Left colon (tissue), 2 donors: ENCODE data around the gene KCTD11. TPM values are rescaled to one million over a fixed set of nuclear protein-coding genes. Genes with fewer than 3 reads are reported as not detected.

Source experiments
- ATAC-seq: fragments of 200-7000 bp; cut with Tn5 transposase; one replicate; pipeline ENCODE4 v1.9.1; 2020; ENCODE audit warnings: mild to moderate bottlenecking, moderate library complexity
- DNase-seq, 2 donors: peaks; one replicate each; pipeline ENCODE4 v3.0.0-alpha.2; 2020
- intact Hi-C, 2 donors: fragments of 100-400 bp; cut with DNase I in 1 of 2; cut with micrococcal nuclease in 1 of 2; formaldehyde crosslinking; loops; one replicate each; pipeline versions ENCODE4 v1.11.2 to v1.14.0; 2022; cut with DNase I, micrococcal nuclease
- long read RNA-seq: library from polyadenylated mRNA; unstranded; transcript quantifications from one replicate; pipeline ENCODE4 v2.0.0, GENCODE V29; 2021
- total RNA-seq, 2 donors: library from RNA; stranded (reverse); fragmentation: NEBNext Ultra II Directional; extraction: Animal tissue kit (Norgen Biotek cat#: 25700); gene quantifications; one replicate each; pipeline ENCODE4 v1.2.1, GENCODE V29; 2021
- donor health status: DM: no; HTN: no; CAD: no.
- donor health status: DM: yes; HTN: yes; CAD: no.

The KCTD11 gene
- total RNA-seq, result 10 to 100 TPM in 1 of 2 donors, 1 to 10 TPM in 1; 9.4 to 10.1 TPM
- long read RNA-seq, transcript KCTD11-201 (1 exons, 2,783 nt), result major isoform, 22 of 22 reads
- long read RNA-seq, partial matches to known transcripts, result 0 of 22 reads
- long read RNA-seq, other reads (novel, unspliced or antisense), result 0 of 22 reads

DNA sequence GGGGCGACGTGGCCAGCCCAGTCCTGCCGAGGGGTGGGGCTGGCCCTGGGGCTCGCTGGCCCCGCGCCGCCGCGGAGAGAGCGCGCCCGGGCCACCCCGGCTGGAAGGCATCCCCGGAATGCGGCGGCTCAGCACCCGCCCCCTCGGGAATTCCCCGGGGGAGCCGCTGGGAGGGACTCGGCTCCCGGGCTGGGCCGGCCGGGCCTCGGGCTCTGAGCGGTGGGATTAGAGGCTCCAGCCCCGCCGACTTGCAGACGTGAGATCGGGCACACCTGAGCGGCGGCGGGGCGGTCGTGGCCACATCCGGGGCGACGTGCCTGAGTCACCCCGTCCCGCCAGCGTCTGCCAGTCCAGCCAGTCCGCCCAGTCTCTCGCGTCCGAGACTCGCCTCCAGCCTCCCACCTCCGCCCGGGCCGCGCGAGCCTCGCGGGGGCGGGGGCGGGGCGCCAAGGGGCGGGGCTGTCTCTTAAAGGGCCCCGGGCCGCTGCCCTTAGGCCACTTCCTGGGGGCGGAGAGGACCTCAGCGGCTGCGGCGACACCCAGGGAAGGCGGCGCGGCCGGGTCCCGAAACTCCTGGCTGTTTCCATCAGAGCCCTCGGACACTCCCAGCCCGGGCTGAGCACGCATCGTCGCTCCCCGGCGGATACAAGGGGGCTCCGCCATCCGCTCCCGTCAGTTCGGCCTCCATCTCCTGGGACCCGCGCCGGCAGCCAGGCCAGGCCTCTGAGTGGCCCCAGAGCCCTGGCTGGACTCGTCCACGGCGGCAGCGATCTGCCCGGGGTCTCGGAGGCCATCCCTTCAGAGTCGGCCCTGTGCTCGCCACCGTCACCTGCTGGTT is at the start of gene KCTD11:
KCTD11 (plus strand) TSS at position 498 of the 838 bp plus-strand sequence.
- intact Hi-C loops, result loop anchor here (10.0 kb wide), 2 partner anchors 83 to 223 kb away; partner anchors contain the start of genes CD68 (in 1 of the 2), FGF11 (in 1 of the 2) and TMEM102 (in 1 of the 2)
- peak; percentile 80 for ATAC-seq
- peak; percentile 91 to 95 for DNase-seq

DNA sequence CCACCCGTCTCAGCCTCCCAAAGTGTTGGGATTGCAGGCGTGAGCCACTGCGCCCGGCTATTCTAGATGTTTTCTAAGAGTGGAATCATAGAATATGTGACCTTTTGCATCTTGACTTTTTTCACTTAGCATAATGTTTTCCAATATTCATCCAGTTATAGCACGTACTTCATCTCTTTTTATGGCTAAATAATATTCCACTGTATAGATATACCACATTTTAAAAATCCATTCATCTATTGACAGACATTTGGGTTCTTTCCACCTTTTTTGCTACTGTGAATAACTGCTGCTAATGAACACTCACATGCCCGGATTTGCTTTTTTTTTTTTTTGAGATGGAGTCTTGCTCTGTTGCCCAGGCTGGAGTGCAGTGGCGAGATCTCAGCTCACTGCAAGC is 47.8 kb upstream of the KCTD11 start:
- ATAC-seq (no peak), DNase-seq (no peak)
- intact Hi-C loops, result no loop called here

DNA sequence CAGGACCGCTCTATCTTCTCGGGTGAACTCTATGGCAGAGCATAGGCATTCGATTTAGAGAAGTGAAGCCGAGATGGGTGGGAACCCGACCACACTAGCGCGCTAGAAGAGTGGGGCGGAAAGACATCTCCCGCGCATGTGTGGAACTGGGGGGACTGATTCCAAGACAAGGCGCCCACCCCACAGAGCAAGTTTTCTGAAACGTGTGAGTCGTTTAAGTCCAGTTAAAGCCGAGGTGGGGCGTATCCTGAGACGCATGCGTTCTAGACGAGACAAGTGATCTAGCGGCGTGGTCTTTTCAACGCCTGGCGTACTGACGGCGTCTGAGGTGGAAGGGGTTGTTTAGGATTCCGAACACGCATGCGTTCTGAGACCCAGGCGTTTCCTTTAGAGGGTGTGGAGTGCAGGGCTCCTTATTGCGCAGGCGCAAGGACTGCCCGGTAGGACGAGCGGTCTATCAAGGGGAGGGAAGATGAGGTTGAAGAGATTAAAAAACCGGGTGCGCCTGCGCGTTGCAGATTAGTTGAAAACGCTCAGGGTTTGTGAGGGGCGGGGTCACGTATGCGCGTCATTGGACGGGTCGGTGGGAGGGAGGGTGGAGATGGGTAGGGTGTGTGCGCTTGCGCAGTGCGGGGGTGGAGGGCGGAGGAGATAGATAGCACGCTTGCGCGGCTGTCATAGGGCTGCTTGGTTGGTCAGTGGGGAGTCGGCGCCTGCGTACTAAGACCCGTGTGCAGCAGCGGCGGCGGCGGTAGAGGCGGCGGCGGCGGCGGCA is 44.9 kb upstream of the KCTD11 start, which contains the start of gene EIF5A:
EIF5A (plus strand) TSS at position 718 of the 775 bp plus-strand sequence. CDS start 2,008 bp downstream, outside the sequence.
- DNase-seq, result peak; percentile 100
- ATAC-seq, result peak; percentile 78
- intact Hi-C loops, result no loop called here

DNA sequence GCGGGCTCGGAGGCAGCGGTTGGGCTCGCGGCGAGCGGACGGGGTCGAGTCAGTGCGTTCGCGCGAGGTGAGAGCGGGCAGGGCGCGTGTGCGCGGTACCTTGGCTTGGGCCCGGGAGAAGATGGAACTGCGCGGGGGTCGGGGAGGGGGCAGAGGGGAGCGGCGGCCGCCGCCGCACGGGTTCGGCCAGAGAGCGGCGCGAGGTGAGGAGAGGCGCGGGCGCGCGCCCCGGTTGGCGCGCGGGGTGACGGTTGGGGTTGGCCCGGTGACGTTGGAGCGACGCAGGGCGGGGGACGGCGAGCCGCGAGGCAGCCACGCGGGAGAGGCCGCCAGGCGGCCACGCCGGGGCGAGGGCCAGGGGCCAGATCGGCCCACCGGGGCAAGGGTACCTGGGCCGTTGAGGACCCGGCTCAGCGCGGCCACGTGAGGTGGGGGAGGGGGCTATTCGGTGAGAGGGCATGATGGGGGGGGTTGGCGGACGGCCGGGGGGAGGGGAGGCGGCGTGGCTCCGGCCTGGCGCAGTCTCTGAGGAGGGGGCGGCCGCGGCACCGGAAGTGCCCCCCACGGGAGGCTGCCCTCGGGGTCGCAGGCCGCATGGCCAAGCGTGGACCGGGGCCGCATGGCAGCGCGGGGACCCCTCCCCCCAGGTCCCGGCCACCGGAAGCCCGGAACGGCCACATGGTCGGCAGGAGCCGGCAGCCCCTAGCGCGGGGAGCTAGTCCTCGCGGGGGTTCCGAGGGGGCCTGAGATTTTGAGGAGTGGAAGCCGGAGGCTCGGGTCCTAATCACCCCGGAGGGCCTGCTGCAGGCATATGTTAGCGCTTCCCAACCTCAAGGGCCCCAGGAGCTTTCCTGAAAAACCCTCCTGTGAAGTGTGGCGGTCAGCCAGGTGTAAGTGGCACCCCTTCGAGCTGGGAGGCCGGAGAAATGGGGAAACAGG is 44.0 kb upstream of the KCTD11 start:
- ATAC-seq (peak; percentile 46), DNase-seq (peak in 1 of 2 donors; percentile 77)
- intact Hi-C loops, result no loop called here

DNA sequence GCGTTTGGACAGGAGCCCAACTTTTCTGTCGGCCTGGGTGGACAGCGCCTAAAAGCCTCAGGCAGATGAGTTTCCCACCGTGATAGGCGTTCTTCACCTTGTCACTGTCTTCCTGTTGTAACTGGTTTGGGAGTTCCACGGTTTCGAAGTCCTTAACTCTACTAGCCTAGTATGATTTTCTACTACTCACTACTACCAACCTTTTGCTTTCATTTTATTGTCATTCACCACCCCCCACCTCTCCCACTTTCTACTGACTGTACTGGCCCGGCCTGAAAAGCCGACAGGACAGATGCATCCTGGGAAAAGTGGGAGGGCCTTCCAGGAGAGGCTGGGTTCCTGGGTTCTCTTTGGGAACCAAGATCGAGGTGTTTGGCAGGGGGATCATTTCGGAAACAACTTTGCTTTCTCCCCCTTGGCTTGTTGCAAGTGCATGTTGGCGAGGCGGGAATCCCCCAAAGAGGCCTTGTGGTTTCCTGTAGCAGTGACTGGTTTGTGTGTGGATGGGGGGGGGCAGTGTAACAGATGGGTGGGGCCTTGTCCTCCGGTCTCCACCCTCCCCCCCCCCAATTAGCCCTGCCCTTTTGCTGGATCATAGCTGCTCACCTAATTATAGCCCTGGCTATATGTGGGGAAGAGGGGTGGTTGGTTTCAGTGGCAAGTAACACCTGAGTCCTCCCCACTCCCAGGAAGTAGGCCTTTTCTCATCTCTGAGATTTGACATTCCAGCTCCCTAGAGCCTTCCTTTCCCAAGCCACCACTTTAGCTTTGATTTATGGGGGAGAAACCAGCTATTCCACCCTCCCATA is 43.1 kb upstream of the KCTD11 start:
- intact Hi-C loops, result no loop called here
- DNase-seq (peak; percentile 81 to 89), ATAC-seq (peak; percentile 50)

DNA sequence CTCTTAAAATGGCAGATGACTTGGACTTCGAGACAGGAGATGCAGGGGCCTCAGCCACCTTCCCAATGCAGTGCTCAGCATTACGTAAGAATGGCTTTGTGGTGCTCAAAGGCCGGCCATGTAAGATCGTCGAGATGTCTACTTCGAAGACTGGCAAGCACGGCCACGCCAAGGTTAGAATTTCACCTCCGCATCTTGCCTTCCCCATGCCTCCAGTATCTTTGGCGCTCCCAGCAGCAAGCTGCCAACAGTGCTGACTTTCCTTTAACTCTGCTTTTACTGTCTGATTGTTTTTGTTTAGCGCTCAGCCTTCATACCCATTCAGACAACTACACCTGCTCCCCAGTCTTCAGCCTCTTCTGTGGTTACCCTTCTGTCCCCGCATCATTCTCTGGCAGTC is 42.3 kb upstream of the KCTD11 start:
- DNase-seq (no peak), ATAC-seq (no peak)
- intact Hi-C loops, result no loop called here

DNA sequence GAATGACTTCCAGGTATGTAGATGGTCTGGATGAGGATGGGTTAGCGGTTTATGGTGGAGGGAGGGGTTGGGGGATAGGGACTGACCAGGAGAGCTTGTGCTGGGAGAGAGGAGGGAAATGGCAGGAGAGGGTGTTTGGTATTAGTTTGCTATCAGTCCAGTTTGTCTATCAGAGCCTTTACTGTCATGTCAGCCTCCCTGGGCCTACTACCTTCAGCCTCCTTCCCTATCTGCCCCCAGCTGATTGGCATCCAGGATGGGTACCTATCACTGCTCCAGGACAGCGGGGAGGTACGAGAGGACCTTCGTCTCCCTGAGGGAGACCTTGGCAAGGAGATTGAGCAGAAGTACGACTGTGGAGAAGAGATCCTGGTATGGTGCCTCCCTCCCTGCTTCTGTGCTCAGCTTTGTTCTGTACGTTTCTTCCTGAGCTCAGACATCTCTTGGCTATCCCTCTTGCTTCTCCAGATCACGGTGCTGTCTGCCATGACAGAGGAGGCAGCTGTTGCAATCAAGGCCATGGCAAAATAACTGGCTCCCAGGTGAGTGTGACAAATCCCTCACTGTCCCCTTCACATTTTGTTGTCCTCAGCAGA is 40.8 kb upstream of the KCTD11 start:
- ATAC-seq (no peak), DNase-seq (no peak)
- intact Hi-C loops, result no loop called here

DNA sequence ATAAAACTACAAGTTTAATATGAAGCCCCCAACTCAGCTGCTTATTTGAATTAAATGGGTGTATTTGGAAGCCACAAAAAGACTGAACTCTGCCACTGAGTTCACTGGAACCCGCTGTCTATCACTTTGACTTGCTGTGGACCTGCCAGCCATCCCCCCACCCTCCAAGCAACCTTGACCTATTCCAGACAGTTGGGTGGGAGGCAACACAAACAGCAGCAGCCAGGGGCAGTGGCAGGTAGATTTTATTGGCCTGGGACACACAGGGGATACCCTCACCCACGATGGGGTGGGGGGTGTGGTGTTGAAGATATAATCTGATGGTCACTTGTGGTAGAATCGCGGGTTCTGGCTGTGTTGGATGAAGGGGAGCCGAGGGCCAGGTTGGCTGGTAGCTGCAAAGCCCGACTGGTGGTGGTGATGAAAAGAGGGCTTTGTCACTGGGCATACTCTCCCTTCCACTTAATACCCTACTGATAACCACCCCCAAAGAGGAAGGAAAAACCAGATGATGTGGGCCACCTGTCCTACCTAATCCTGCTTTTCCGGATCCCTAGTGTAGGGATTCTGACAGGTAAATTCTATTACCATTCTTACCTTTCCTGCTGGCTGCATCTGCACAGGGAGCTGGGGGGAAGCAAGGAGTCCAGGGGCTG is 39.4 kb upstream of the KCTD11 start:
- DNase-seq (no peak), ATAC-seq (no peak)
- intact Hi-C loops, result no loop called here

DNA sequence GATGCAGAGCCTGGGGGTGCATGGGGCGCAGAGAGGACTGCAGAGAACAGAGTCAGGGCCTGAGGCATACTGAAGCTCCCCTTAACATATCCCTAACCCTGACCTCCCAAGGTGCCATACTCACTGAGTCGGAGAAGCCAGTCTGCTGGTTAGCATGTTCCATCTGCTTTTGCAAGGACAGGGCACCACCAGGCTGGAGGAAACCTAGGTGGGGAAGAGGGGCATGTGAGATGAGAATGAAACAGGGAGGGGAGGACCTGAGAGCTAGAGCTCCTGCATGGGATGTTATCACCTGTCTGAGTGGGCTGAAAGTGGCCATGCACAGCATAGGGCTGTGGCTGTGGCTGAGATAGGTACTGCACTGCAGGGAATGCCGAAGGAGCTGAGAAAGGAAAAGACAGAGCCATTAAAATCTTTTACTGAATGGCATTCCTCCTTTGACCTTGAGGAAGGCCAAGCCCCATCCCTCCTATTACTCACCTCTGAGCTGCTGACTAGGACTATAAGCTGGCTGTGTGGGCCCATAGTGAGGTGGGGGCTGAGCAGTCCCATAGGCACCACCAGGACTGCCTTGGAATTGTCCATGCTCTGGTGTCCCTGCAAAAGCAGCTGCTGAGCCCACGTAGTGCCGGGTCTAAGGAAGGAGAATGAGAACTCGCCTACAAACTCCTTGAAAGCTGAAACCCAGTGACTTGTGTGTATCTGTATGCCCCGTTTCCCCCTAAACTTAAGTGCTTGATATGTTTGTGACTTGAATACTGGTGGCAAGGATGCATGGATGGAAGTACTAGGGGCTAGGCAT is 38.7 kb upstream of the KCTD11 start:
- ATAC-seq, result no peak
- intact Hi-C loops, result no loop called here

DNA sequence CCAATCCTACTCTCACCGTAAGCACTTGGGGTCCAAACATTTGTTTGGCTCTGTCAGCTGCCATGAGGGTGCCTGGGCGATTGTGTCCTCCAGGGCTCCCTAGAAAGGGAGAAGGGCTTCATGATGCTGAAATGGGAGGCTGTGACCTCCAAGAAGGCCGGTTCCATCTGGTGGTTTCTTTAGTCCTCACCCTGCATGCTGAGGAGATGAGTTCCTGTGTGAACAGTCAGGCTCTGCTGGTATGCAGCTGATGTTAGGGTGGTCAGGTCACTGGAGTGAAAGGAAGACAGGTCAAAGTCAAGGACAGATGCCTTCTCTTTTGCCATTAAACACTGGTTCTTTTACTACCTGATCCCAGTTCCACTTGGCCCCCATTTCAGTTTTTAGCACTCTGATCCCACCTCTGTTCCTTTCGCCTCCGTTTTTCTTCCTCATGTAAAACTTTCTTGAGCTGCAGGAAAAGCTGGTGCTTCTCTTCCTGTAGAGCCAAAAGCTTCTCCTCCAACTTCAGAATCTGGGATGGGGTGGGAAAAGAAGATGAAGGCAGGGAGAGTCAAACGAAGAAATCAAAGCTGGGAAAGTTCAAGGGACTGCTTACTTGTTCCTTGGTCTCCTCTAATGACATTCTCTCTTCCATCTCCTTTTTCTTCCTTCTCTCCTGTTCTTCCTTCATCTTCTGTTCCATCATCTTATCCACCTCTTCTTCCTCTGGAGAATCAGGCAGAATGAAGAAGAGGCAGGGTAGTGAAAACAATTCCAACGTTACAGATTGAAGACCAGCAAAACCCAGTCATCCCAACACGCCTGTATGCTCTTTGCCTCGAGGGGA is 37.9 kb upstream of the KCTD11 start:
- DNase-seq (no peak), ATAC-seq (no peak)
- intact Hi-C loops, result no loop called here

More for the DNA sequence above, 38.7 kb upstream of the KCTD11 start:
- no peak for DNase-seq

DNA sequence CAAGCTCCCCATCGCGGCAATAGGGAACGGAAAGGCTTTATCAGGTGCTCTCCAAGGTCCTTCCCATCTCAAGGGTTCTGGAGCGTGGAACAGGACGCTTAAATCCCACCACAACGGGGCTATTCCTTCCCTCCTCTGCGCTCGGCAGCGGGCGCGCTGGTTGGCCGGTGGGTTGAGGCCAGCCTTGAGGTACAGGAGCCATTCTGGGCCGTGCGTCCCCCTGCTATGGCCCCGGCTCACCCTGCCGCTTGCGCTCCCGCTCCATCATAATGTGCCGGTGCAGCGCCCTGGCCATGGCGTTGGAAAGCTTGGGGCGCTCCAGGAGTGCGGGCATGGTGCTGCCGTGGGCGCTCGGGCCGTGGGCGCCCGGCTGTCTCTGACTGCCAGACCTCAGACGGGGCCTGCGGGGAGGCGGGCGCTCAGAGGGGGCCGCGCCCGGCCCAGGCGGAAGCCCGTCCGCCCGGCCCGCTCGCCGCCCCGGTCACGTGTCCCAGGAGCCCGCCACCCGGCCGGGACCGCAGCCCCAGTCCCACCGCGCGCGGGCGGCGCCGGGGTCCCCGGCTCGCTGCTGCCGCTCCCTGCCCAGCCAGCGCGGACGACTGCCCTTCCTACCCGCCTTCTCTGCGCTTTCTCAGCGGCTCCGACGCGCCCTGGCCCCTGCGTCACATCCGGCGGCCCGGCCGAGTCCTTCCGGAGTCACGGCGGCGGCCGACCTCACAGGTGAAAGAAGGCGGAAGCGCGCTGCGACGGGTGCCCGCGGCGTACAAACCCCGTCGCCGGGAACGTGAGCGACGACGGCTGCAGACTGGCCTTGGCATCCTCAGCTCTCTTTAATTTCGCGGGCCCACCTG is 37.0 kb upstream of the KCTD11 start, which contains the start of gene GPS2:
GPS2 (minus strand) TSS at position 642 of the 851 bp plus-strand sequence; CDS start at position 334, 308 bp downstream.
- intact Hi-C loops, result no loop called here
- DNase-seq (peak; percentile 92 to 97), ATAC-seq (peak; percentile 90)

DNA sequence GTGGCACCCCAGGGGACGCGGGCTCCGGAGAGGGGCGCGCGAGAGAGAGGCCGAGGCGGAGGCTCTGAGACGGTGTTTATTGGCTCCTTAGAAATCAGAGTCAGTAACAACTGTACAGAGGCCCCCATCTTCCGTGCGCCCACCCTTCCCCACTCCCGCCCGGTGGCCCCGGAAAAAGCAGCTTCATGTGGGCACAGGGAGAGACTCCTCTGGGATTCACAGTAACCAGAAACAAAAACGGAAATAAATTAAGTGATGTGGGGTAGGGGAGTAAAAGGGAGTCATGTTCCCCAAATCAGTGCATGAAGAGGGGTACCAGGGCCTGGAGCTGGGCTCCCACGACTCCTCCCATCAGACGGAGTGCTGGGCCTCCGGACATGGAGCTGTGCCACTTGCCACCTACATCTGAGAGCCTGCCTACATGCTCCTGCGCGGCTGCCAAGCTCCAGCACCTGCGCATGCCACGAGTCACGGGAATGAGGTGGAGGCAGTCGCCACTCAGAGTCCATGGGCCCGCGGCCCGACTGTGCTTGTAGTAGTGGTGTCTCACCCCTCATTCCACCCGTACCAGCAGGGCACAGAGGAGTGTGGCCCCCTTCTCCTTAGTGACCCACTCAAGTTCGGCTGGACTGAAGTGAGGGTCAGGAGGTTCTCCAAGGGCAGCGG is 36.3 kb upstream of the KCTD11 start:
- ATAC-seq (peak; percentile 12), DNase-seq (peak in 1 of 2 donors; percentile 32)
- intact Hi-C loops, result no loop called here

DNA sequence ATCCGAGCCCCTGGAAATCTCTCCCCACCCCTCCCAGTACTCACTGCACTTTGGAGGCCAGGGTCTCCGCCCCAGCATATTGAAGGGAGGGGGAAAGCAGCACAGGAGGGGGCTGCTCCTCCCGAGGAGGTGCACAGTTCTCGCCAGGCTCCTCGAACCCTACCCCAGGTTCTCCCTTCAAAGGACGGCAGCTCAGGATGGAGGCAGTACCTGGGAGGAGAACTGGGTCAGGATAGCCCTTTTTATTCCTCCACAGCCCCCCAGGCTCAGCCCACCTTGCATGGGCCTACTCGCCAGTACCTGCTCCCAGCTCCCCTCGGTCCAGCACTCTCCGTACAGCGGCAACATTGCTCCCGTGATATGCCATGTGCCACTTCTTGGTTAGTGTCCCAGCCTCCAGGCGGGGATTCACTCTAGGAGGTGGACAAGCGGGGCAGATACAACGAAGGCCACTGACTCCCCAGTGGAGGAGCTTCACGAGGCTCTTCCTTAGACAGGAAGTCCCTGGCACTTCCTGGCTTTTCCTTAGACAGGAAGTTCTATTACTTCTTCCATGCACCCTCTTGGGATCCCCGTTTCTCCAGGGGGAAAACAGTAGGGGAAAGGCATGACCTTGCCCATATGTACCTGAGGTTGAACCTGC is 34.7 kb upstream of the KCTD11 start:
- intact Hi-C loops, result no loop called here
- ATAC-seq, result no peak
- no peak for DNase-seq
